Neuronal stem cell (in vitro differentiated cells): ENCODE results near the gene KRTAP6-2.

ENCODE experiments used
- DNase-seq: peaks from one replicate; pipeline ENCODE4 v3.0.0-alpha.2; 2013; ENCODE audit warnings: low spot score
- H2AFZ ChIP-seq: one replicate; pipeline ENCODE4 v1.6.1; 2013; ENCODE audit warnings: mild to moderate bottlenecking, low read length, inconsistent platforms
- H2AK5ac ChIP-seq: 2 replicates; pipeline ENCODE4 v1.6.1; 2013; ENCODE audit warnings: low read depth, mild to moderate bottlenecking, inconsistent platforms, low read length, moderate library complexity, mixed read lengths
- H2BK120ac ChIP-seq: 2 replicates; pipeline ENCODE4 v1.6.1; 2013; ENCODE audit warnings: low read depth, mild to moderate bottlenecking, inconsistent platforms, low read length, moderate library complexity, mixed read lengths
- H2BK12ac ChIP-seq: one replicate; pipeline ENCODE4 v1.6.1; 2013; ENCODE audit warnings: low read length, inconsistent platforms
- H2BK15ac ChIP-seq: 2 replicates; pipeline ENCODE4 v1.6.1; 2013; ENCODE audit warnings: mild to moderate bottlenecking, low read length, inconsistent platforms, mixed read lengths
- H2BK5ac ChIP-seq: one replicate; pipeline ENCODE4 v1.6.1; 2013; ENCODE audit warnings: inconsistent platforms, mild to moderate bottlenecking, low read length, moderate library complexity
- H3K14ac ChIP-seq: one replicate; pipeline ENCODE4 v1.6.1; 2013; ENCODE audit warnings: low read length, inconsistent platforms
- H3K18ac ChIP-seq: 2 replicates; pipeline ENCODE4 v1.6.1; 2013; ENCODE audit warnings: low read length, inconsistent platforms
- H3K23ac ChIP-seq: 2 replicates; pipeline ENCODE4 v1.6.1; 2013; ENCODE audit warnings: low read depth, mild to moderate bottlenecking, mixed read lengths, low read length, inconsistent platforms; ENCODE audit not compliant: poor library complexity
- H3K27ac ChIP-seq: replicated peaks from 3 replicates; pipeline ENCODE4 v1.5.1; 2013; ENCODE audit warnings: low read length, inconsistent platforms
- H3K27me3 ChIP-seq, 3 experiments: 2 replicates each; pipeline ENCODE4 v1.6.1; 2013; ENCODE audit warnings: low read length in 3 of 3, mild to moderate bottlenecking in 2 of 3, inconsistent platforms in 1 of 3, low read depth in 1 of 3, mixed read lengths in 1 of 3, moderate library complexity in 1 of 3; ENCODE audit not compliant: control insufficient read depth in 3 of 3, insufficient read depth in 3 of 3
- H3K36me3 ChIP-seq, 2 donors: replicated peaks in 1 of 2; 2 replicates each; pipeline ENCODE4 v1.6.1; 2013; ENCODE audit warnings: low read length in 2 of 2; ENCODE audit not compliant: control insufficient read depth in 2 of 2, insufficient read depth in 2 of 2
- H3K4ac ChIP-seq: 2 replicates; pipeline ENCODE4 v1.6.1; 2013; ENCODE audit warnings: inconsistent platforms, mild to moderate bottlenecking, low read length, moderate library complexity
- H3K4me1 ChIP-seq, 2 donors: 1 replicate in 1 of 2; 2 replicates in 1 of 2; pipeline ENCODE4 v1.6.1; 2013; ENCODE audit warnings: low read length in 2 of 2, low read depth in 1 of 2; ENCODE audit not compliant: control insufficient read depth in 2 of 2, insufficient read depth in 1 of 2
- H3K4me2 ChIP-seq: one replicate; pipeline ENCODE4 v1.6.1; 2013; ENCODE audit warnings: mild to moderate bottlenecking, low read length, inconsistent platforms; ENCODE audit not compliant: insufficient read depth, poor library complexity, severe bottlenecking
- H3K4me3 ChIP-seq, 2 donors: 2 replicates each; pipeline ENCODE4 v1.5.1; 2013; ENCODE audit warnings: low read length in 2 of 2, mild to moderate bottlenecking in 2 of 2, inconsistent platforms in 1 of 2, moderate library complexity in 1 of 2
- H3K79me1 ChIP-seq: one replicate; pipeline ENCODE4 v1.6.1; 2013; ENCODE audit warnings: low read depth, mild to moderate bottlenecking, inconsistent platforms, low read length, moderate library complexity
- H3K9ac ChIP-seq: one replicate; pipeline ENCODE4 v1.6.1; 2013; ENCODE audit warnings: mild to moderate bottlenecking, low read depth, low read length, inconsistent platforms; ENCODE audit not compliant: poor library complexity
- H3K9me3 ChIP-seq, 2 donors: replicated peaks in 1 of 2; 2 replicates each; pipeline versions ENCODE3 to v1.6.1; 2013; ENCODE audit warnings: low read length in 2 of 2, mild to moderate bottlenecking in 2 of 2, inconsistent platforms in 1 of 2, low read depth in 1 of 2, mixed read lengths in 1 of 2, moderate library complexity in 1 of 2; ENCODE audit not compliant: control insufficient read depth in 2 of 2, insufficient read depth in 1 of 2
- H4K8ac ChIP-seq: one replicate; pipeline ENCODE4 v1.6.1; 2013; ENCODE audit warnings: low read depth, mild to moderate bottlenecking, inconsistent platforms, low read length, moderate library complexity
- H4K91ac ChIP-seq: one replicate; pipeline ENCODE4 v1.6.1; 2013; ENCODE audit warnings: low read length, low read depth, mild to moderate bottlenecking, inconsistent platforms; ENCODE audit not compliant: poor library complexity
- WGBS, 2 donors: extraction: QIAGEN DNeasy Blood & Tissue Kit; methylation state at CpG; one replicate each; pipeline ENCODE4 v1.1.7; 2013; ENCODE audit warnings: missing lambda C conversion rate in 2 of 2, mixed read lengths in 1 of 2; ENCODE audit not compliant: insufficient read length in 2 of 2, insufficient replicate concordance in 1 of 2; ENCODE audit errors: extremely low coverage in 2 of 2; 5-methylcytosine and 5-hydroxymethylcytosine counted together

The KRTAP6-2 gene

DNA sequence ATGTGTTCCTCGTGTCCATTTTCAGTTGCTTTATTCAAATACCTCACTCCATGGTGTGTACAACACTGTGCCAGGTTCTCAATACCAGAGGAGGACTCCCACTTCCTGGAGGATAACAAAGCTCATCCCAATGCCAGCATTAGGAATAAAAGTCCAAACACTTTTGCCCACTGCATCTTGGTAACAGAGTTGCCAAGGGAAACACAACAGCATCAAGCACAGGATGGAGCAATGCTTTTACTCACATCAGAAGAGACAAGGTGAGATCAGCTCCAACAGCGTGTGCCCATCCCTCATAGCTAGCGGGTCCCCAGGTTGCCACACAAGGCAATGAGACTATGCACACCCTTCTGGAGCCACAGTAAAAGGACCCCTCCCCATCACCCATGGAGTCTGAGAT lies 24.7 kb upstream of the KRTAP6-2 start:
- H3K9ac ChIP-seq = no peak overlapping the region
- no CpG with 5 or more reads among the region's 3 CpGs for WGBS, 2 donors
- H3K9me3 ChIP-seq = peaks cover 0 to 2% of the 10 kb centered on the region in 2 donors
- no peak overlapping the region for H4K91ac ChIP-seq
- no peak overlapping the region for H3K18ac ChIP-seq
- H2AK5ac ChIP-seq = no peak overlapping the region
- H2BK5ac ChIP-seq = no peak overlapping the region
- H2BK120ac ChIP-seq = no peak overlapping the region
- DNase-seq = no peak
- H4K8ac ChIP-seq = no peak overlapping the region
- no peak overlapping the region for H2BK12ac ChIP-seq
- no peaks in the 10 kb centered on the region for H3K4me1 ChIP-seq
- no peak overlapping the region for H3K14ac ChIP-seq
- H3K27ac ChIP-seq = no peak overlapping the region
- no peak overlapping the region for H2AFZ ChIP-seq
- H2BK15ac ChIP-seq = no peak overlapping the region
- H3K4ac ChIP-seq = no peak overlapping the region
- H3K4me3 ChIP-seq = peak overlapping the region in 1 of 2 donors; percentile 36
- no peak overlapping the region for H3K4me2 ChIP-seq
- H3K23ac ChIP-seq = no peak overlapping the region
- H3K27me3 ChIP-seq = no peaks in the 10 kb centered on the region
- no peaks in the 10 kb centered on the region for H3K79me1 ChIP-seq
- H3K36me3 ChIP-seq = no peaks in the 10 kb centered on the region

DNA sequence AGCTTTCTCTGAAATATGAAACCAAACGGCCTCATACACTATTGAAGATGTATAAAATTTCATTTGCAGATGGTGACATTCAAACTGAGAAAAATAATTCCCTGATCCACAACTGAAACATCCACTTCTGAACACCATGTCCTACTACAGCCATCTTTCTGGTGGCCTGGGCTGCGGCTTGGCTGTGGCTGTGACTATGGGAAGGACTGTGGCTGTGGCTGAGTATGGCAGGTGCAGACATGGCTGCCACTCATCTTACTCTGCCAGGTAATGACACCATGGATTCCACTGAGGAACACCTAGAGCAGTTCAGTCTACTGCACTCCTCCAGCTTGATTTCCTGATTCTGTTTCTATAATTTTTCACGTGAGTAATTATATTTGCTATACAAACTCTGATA lies 21.8 kb upstream of the KRTAP6-2 start, which contains the start of gene KRTAP20-4:
TSS of gene KRTAP20-4 (plus strand) at position 106 of the 400 bp plus-strand sequence.
- no peaks in the 10 kb centered on the region for H3K79me1 ChIP-seq
- no peak within 1 kb of the TSS for H2BK5ac ChIP-seq
- H2AK5ac ChIP-seq = no peak within 1 kb of the TSS
- H3K4me2 ChIP-seq = no peak within 1 kb of the TSS
- no peaks in the 10 kb centered on the region for H3K4me1 ChIP-seq
- H2BK12ac ChIP-seq = no peak within 1 kb of the TSS
- peaks cover 0 to 2% of the 10 kb centered on the region in 2 donors for H3K9me3 ChIP-seq
- H3K27ac ChIP-seq = no peak within 1 kb of the TSS
- H2BK15ac ChIP-seq = no peak within 1 kb of the TSS
- WGBS, 2 donors = no CpG with 5 or more reads among the region's 3 CpGs
- H3K4me3 ChIP-seq = no peak within 1 kb of the TSS
- no peak within 1 kb of the TSS for H4K91ac ChIP-seq
- no peak within 1 kb of the TSS for H3K14ac ChIP-seq
- H3K9ac ChIP-seq = no peak within 1 kb of the TSS
- no peak within 1 kb of the TSS for H3K4ac ChIP-seq
- DNase-seq = no peak
- H3K23ac ChIP-seq = no peak within 1 kb of the TSS
- no peaks in the 10 kb centered on the region for H3K36me3 ChIP-seq
- H2AFZ ChIP-seq = no peak within 1 kb of the TSS
- H3K18ac ChIP-seq = no peak within 1 kb of the TSS
- no peak within 1 kb of the TSS for H2BK120ac ChIP-seq
- no peak within 1 kb of the TSS for H4K8ac ChIP-seq
- no peaks in the 10 kb centered on the region for H3K27me3 ChIP-seq

DNA sequence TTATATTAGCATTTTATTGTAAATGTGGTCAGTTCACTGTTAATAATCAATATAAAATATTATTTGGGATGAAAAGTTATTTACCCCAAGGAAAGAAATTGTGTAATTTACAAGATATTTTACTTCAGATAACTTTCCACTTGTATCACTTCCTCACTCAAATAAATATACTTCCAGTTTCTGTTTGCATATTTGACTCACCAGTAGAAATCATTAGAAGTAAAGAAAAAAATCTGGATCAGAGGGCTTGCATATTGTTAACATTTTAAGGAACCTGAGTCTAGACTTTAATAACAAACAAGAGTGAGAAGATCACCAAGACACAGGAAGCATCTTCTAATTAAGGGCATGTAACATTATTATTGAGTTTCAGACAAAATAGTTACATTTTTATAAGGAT lies 21.4 kb upstream of the KRTAP6-2 start:
- no peaks in the 10 kb centered on the region for H3K79me1 ChIP-seq
- DNase-seq = no peak
- H4K8ac ChIP-seq = no peak overlapping the region
- no peak overlapping the region for H2AFZ ChIP-seq
- H2BK12ac ChIP-seq = no peak overlapping the region
- H3K14ac ChIP-seq = no peak overlapping the region
- no peak overlapping the region for H3K4me3 ChIP-seq
- no peak overlapping the region for H2AK5ac ChIP-seq
- H3K23ac ChIP-seq = no peak overlapping the region
- H3K27me3 ChIP-seq = no peaks in the 10 kb centered on the region
- H4K91ac ChIP-seq = no peak overlapping the region
- H3K4me2 ChIP-seq = no peak overlapping the region
- no peaks in the 10 kb centered on the region for H3K36me3 ChIP-seq
- H2BK15ac ChIP-seq = no peak overlapping the region
- H3K9ac ChIP-seq = no peak overlapping the region
- no peak overlapping the region for H2BK120ac ChIP-seq
- H3K27ac ChIP-seq = no peak overlapping the region
- H3K9me3 ChIP-seq = no peaks in the 10 kb centered on the region
- H3K4ac ChIP-seq = no peak overlapping the region
- no peaks in the 10 kb centered on the region for H3K4me1 ChIP-seq
- H3K18ac ChIP-seq = no peak overlapping the region
- H2BK5ac ChIP-seq = no peak overlapping the region

DNA sequence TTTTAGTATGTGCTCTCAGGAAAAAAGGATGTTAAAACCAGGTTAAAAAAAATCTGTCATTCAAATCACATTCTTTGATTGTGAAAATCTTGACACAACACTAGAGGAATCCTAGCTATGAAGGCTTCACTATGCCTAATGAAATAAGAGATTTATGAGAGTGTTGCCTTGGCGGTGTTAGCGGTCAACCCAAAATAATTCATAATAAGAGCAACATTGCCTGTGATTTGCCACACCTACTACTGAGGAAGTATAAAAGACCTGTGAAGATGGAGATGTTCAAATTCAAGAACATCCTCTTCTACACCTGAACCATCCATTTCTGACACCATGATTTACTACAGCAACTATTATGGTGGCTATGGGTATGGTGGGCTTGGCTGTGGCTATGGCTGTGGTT lies 17.4 kb upstream of the KRTAP6-2 start, which contains the start of gene KRTAP20-1:
TSS of gene KRTAP20-1 (plus strand) at position 301 of the 400 bp plus-strand sequence. CDS start at position 331, 30 bp downstream.
- no peak within 1 kb of the TSS for H2BK12ac ChIP-seq
- no peaks in the 10 kb centered on the region for H3K36me3 ChIP-seq
- H3K27me3 ChIP-seq = no peaks in the 10 kb centered on the region
- H3K9ac ChIP-seq = no peak within 1 kb of the TSS
- no peak within 1 kb of the TSS for H3K4ac ChIP-seq
- H2BK5ac ChIP-seq = no peak within 1 kb of the TSS
- H3K27ac ChIP-seq = no peak within 1 kb of the TSS
- no peak within 1 kb of the TSS for H2AK5ac ChIP-seq
- no peak within 1 kb of the TSS for H3K18ac ChIP-seq
- H3K23ac ChIP-seq = no peak within 1 kb of the TSS
- no peaks in the 10 kb centered on the region for H3K4me1 ChIP-seq
- DNase-seq = no peak
- H2BK15ac ChIP-seq = no peak within 1 kb of the TSS
- H3K4me3 ChIP-seq = no peak within 1 kb of the TSS
- no peaks in the 10 kb centered on the region for H3K9me3 ChIP-seq
- no peak within 1 kb of the TSS for H4K91ac ChIP-seq
- no peak within 1 kb of the TSS for H3K14ac ChIP-seq
- no peak within 1 kb of the TSS for H3K4me2 ChIP-seq
- H3K79me1 ChIP-seq = no peaks in the 10 kb centered on the region
- WGBS, 2 donors = no CpG with 5 or more reads among the region's 2 CpGs
- no peak within 1 kb of the TSS for H4K8ac ChIP-seq
- H2AFZ ChIP-seq = no peak within 1 kb of the TSS
- no peak within 1 kb of the TSS for H2BK120ac ChIP-seq
